Right lung (tissue), 5 donors: Measurements from ENCODE around the gene NID1. TPM values are rescaled to one million over a fixed set of nuclear protein-coding genes. Genes with fewer than 3 reads are reported as not detected.
A peak's percentile ranks its signal among the peaks of the same experiment; 100 is the strongest.
"Not testable (repeated sequence)": the region's sequence is repeated elsewhere in the genome, so short reads cannot be mapped to it uniquely, and the experiment has no call there.

Experiments used
- DNase-seq, 2 donors: peaks; one replicate each; pipeline ENCODE4 v3.0.0-alpha.2; 2013
- polyA plus RNA-seq, 5 donors: library from polyadenylated mRNA; unstranded; fragments of 120-200 nt; gene quantifications; one replicate each; pipeline versions ENCODE4 v1.2.1 to v1.2.3, GENCODE V29; 2013; ENCODE audit warnings: inconsistent platforms in 1 of 5, low replicate concordance in 1 of 5; ENCODE audit not compliant: insufficient read length in 5 of 5, insufficient read depth in 1 of 5

The NID1 gene
- polyA plus RNA-seq, 5 donors: 181 to 249 (median 204) TPM

- no peak for DNase-seq
These were observed 62.3 kb downstream of the NID1 start for GRCh38 chr1:236002572-236002971.

GRCh38 chr1:236002025-236002390 lies 62.9 kb downstream of the NID1 start:
- DNase-seq: no peak

- no peak for DNase-seq
These were observed 64.1 kb downstream of the NID1 start for GRCh38 chr1:236000781-236001180.

- no peak for DNase-seq
These were observed 65.5 kb downstream of the NID1 start for GRCh38 chr1:235999259-235999925.

- DNase-seq: no peak
These were observed 66.1 kb downstream of the NID1 start for GRCh38 chr1:235998812-235999211.

- no peak for DNase-seq
These were observed 67.0 kb downstream of the NID1 start for GRCh38 chr1:235997931-235998330.

- no peak for DNase-seq
These were observed 67.8 kb downstream of the NID1 start for GRCh38 chr1:235997049-235997448.

- DNase-seq: no peak
These were observed 68.7 kb downstream of the NID1 start for GRCh38 chr1:235996048-235996785.

- DNase-seq: no peak
These were observed 69.4 kb downstream of the NID1 start for GRCh38 chr1:235995511-235995910.

GRCh38 chr1:235993652-235994051 lies 71.2 kb downstream of the NID1 start:
- no peak for DNase-seq

GRCh38 chr1:235992868-235993267 lies 72.0 kb downstream of the NID1 start:
- no peak for DNase-seq

- DNase-seq: no peak
These were observed 72.5 kb downstream of the NID1 start for GRCh38 chr1:235992346-235992745.

- no peak for DNase-seq
These were observed 74.5 kb downstream of the NID1 start for GRCh38 chr1:235990330-235990795.

- no peak for DNase-seq
These were observed 75.8 kb downstream of the NID1 start for GRCh38 chr1:235989105-235989504.

GRCh38 chr1:235986869-235987268 lies 78.0 kb downstream of the NID1 start:
- DNase-seq: no peak

- peak; percentile 62 to 75 for DNase-seq
These were observed 80.7 kb downstream of the NID1 start for GRCh38 chr1:235984041-235984825.

- DNase-seq: no peak
These were observed 83.9 kb downstream of the NID1 start for GRCh38 chr1:235980976-235981375.

GRCh38 chr1:235979716-235980333 lies 85.1 kb downstream of the NID1 start:
- DNase-seq: no peak

GRCh38 chr1:235979176-235979575 lies 85.7 kb downstream of the NID1 start:
- DNase-seq: no peak

- DNase-seq: no peak
These were observed 88.4 kb downstream of the NID1 start for GRCh38 chr1:235976490-235976889.

GRCh38 chr1:235974616-235975015 lies 90.3 kb downstream of the NID1 start:
- DNase-seq: no peak

GRCh38 chr1:235972691-235973090 lies 92.2 kb downstream of the NID1 start:
- not testable (repeated sequence) for DNase-seq
